Calu3 (cell line): ENCODE results near the gene SMO. TPM values are rescaled to one million over a fixed set of nuclear protein-coding genes. Genes with fewer than 3 reads are reported as not detected.
A peak's percentile ranks its signal among the peaks of the same experiment; 100 is the strongest.

ENCODE experiments used
- Bru-seq: library from RNA; stranded (reverse); fragments of 400-500 nt; gene quantifications from one replicate; lab custom pipeline; 2021; lab: Mats Ljungman, UMichigan
- BruChase-seq, 2 experiments: library from RNA; stranded (reverse); fragments of 400-500 nt; gene quantifications; one replicate each; lab custom pipeline; 2021; lab: Mats Ljungman, UMichigan
- BruUV-seq: library from RNA; stranded (reverse); fragments of 400-500 nt; replicated peaks from 2 replicates; lab custom pipeline; 2021; lab: Mats Ljungman, UMichigan
- CTCF ChIA-PET: fragments of 300-600 bp; sonication (Branson Sonifier 250); formaldehyde crosslinking; loops from one replicate; lab custom pipeline; 2022; ENCODE audit warnings: antibody characterized with exemption; lab: Charles Lee
- DNase-seq: peaks from one replicate; pipeline ENCODE4 v3.0.0; 2022
- H3K27ac Mint-ChIP-seq: one replicate; pipeline ENCODE4 v1.8.0; 2022; ENCODE audit warnings: mixed read lengths; ENCODE audit not compliant: unreplicated experiment
- H3K27me3 Mint-ChIP-seq: one replicate; pipeline ENCODE4 v1.8.0; 2022; ENCODE audit warnings: mixed read lengths; ENCODE audit not compliant: unreplicated experiment
- H3K36me3 Mint-ChIP-seq: one replicate; pipeline ENCODE4 v1.8.0; 2022; ENCODE audit warnings: mild to moderate bottlenecking, moderate library complexity, mixed read lengths; ENCODE audit not compliant: insufficient read depth, unreplicated experiment
- H3K4me1 Mint-ChIP-seq: one replicate; pipeline ENCODE4 v1.8.0; 2022; ENCODE audit warnings: mild to moderate bottlenecking, low read depth, mixed read lengths; ENCODE audit not compliant: unreplicated experiment
- H3K4me3 Mint-ChIP-seq: one replicate; pipeline ENCODE4 v1.8.0; 2022; ENCODE audit warnings: mild to moderate bottlenecking, low read depth, moderate library complexity, mixed read lengths; ENCODE audit not compliant: unreplicated experiment
- H3K9me3 Mint-ChIP-seq: one replicate; pipeline ENCODE4 v1.8.0; 2022; ENCODE audit warnings: low read depth, mixed read lengths; ENCODE audit not compliant: unreplicated experiment
- CTCF ChIP-seq: fragments of 200-600 bp; IDR thresholded peaks from one replicate; pipeline ENCODE4 v1.8.0; 2022; ENCODE audit warnings: antibody characterized with exemption; ENCODE audit not compliant: unreplicated experiment
- intact Hi-C: fragments of 100-400 bp; cut with micrococcal nuclease; formaldehyde crosslinking; loops from one replicate; pipeline ENCODE4 v1.10.0; 2022; ENCODE audit not compliant: unreplicated experiment
- long read RNA-seq: library from polyadenylated mRNA; stranded (forward); transcript quantifications from one replicate; pipeline ENCODE4 v2.0.0, GENCODE V29; 2022
- total RNA-seq: library from RNA; stranded (reverse); gene quantifications from 2 replicates; pipeline ENCODE4 v1.2.3, GENCODE V29; 2022

The SMO gene
- total RNA-seq (2.1 and 3.6 TPM in 2 replicates), Bru-seq, nascent RNA (percentile 24 among the genes with signal in this experiment), BruChase-seq, experiment 1, labeled RNA remaining after a 6-hour chase (percentile 37 among the genes with signal in this experiment), BruChase-seq, experiment 2, labeled RNA remaining after a 2-hour chase (percentile 32 among the genes with signal in this experiment)
- long read RNA-seq: 0 reads

GRCh38 chr7:129188372-129188891 is at the start of gene SMO:
Gene SMO (plus strand): TSS chr7:129188633. CDS start chr7:129189152, 519 bp downstream.
- Mint-ChIP-seq H3K4me3 (peak within 1 kb of the TSS; percentile 65), H3K27ac (no peak within 1 kb of the TSS), H3K36me3 (peaks cover 5% of the 10 kb centered on the region), H3K4me1 (peaks cover 9% of the 10 kb centered on the region), H3K9me3 (no peaks in the 10 kb centered on the region), H3K27me3 (peaks cover 55% of the 10 kb centered on the region)
- intact Hi-C loops: no loop called here
- no peak for DNase-seq
- no TSS peak for BruUV-seq
- CTCF ChIA-PET: no interaction called here
- no peak for TF ChIP-seq CTCF

GRCh38 chr7:129143724-129144094 is 44.7 kb upstream of the SMO start:
- intact Hi-C loops: no loop called here
- DNase-seq: no peak
- BruUV-seq: no TSS peak
- Mint-ChIP-seq H3K4me1 (peaks cover 9% of the 10 kb centered on the region), H3K27me3 (peaks cover 29% of the 10 kb centered on the region), H3K9me3 (no peaks in the 10 kb centered on the region), H3K36me3 (peaks cover 6% of the 10 kb centered on the region), H3K27ac (no peak overlapping the region), H3K4me3 (peak overlapping the region; percentile 73)
- CTCF ChIA-PET: interaction anchor here (1.8 kb wide), 1 partner anchor 20 kb away, joined by 9 read pairs; no protein-coding TSS in a partner anchor
- TF ChIP-seq CTCF: no peak

- CTCF ChIA-PET: interaction anchor here (1.8 kb wide), 1 partner anchor 19 kb away, joined by 9 read pairs; no protein-coding TSS in a partner anchor
- intact Hi-C loops: no loop called here
These were observed 44.2 kb upstream of the SMO start, which contains the start of gene TSPAN33 for GRCh38 chr7:129144095-129144833. Gene TSPAN33 (plus strand): TSS chr7:129144707. CDS start chr7:129144981, 274 bp downstream.

More at GRCh38 chr7:129144095-129144833, 44.2 kb upstream of the SMO start, which contains the start of gene TSPAN33:
- TF ChIP-seq CTCF: no peak
- Mint-ChIP-seq H3K4me1 (peaks cover 9% of the 10 kb centered on the region), H3K9me3 (no peaks in the 10 kb centered on the region), H3K27ac (no peak within 1 kb of the TSS), H3K4me3 (peak within 1 kb of the TSS; percentile 73), H3K27me3 (peaks cover 29% of the 10 kb centered on the region), H3K36me3 (peaks cover 6% of the 10 kb centered on the region)
- peak; percentile 81 for DNase-seq
- no TSS peak for BruUV-seq
